RKO (cell line): Measurements from ENCODE around the gene TCF7.

ENCODE experiments used
- DNase-seq: peaks from one replicate; pipeline ENCODE4 v3.0.0-alpha.2; 2016; ENCODE audit warnings: low spot score

Gene TCF7

GRCh38 chr5:134113363-134113889 lies 1.1 kb upstream of the TCF7 start:
- no peak for DNase-seq

- DNase-seq, result peak; percentile 29
Measured at GRCh38 chr5:134114886-134115805, 665 bp downstream of the TCF7 start.

GRCh38 chr5:134115806-134116175 lies 1.3 kb downstream of the TCF7 start:
- no peak for DNase-seq

GRCh38 chr5:134116286-134116685 lies 1.8 kb downstream of the TCF7 start:
- no peak for DNase-seq

GRCh38 chr5:134116789-134117761 lies 2.6 kb downstream of the TCF7 start:
- DNase-seq, result no peak

- no peak for DNase-seq
Measured at GRCh38 chr5:134118212-134118835, 3.8 kb downstream of the TCF7 start.

DNA sequence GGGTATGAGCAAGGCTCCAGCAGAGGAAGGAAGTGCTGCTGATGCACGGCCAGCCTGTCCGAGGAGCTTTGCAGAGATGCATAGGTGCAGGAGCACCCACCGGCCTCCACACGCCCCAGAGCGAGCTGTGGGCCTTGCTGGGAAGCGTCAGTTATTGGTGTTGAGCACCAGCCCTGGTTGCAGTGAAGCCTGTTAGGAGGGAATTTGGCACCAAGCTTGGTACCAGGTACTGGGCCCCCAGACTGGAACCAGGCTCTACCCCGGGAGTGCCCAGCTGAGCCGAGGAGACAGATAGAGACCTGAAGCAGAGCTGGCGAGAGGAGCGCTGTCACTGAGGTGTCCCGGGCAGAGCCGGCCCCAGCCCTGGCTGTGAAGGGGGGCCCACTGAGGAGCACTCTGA lies 5.2 kb downstream of the TCF7 start:
- no peak for DNase-seq

DNA sequence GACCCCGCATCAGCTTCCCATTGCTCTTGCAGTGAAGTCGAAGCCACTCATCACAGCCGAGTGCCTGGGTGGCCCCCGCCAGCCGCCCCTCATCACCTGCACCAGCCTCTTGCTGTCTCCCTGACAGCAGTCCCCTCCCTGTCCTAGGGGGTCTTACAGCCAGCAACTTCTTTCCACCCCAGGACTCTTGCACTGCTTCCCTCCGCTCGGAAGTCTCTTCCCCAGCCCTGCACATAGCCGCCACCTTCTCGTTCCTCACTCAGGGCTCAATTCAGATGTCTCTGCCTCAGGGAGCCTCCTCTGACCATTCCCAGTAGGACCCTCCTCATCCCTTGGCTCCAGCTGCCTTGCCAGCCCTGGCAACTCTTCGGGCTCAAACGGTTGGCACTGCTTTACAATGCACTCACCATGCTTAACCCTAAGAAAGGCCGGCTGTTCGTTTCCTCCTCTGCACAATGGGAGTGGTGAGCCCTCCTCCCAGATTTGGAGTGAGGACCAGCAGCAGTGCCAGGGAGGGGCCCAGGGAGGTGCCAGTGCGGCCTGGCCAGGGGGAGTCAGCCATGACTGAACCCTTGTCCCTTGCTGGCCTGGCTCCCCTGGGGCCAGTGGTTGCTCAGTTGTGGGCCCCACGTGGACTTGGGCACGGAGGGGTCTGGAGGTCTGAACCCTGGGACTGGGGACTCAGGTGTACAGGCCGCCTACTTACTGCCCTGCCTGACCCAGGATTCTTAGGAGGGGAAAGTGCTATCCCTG lies 6.1 kb downstream of the TCF7 start:
- DNase-seq, result no peak

DNA sequence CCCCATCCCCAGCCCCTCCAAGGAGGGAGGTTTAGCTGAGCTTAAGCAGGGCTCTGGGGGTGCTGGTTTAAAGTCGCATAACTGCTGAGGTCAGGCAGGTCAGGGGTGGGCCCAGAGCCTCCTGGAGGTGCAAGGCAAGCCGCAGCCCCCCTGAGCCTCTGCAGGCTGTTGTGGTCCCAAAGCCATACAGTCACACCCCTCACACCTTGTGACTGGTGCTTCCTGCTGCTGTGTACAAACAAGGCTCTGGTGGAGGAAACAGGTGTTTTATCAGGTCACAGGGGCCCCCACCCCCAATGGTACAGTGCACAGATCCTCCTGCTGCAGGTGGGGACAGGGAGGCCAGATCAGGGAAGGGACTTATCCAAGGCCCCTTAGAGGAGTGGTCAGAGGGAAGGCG lies 8.0 kb downstream of the TCF7 start:
- no peak for DNase-seq

- DNase-seq, result no peak
Measured at GRCh38 chr5:134123360-134123759, 8.9 kb downstream of the TCF7 start.

- no peak for DNase-seq
Measured at GRCh38 chr5:134124289-134125038, 10.0 kb downstream of the TCF7 start.

DNA sequence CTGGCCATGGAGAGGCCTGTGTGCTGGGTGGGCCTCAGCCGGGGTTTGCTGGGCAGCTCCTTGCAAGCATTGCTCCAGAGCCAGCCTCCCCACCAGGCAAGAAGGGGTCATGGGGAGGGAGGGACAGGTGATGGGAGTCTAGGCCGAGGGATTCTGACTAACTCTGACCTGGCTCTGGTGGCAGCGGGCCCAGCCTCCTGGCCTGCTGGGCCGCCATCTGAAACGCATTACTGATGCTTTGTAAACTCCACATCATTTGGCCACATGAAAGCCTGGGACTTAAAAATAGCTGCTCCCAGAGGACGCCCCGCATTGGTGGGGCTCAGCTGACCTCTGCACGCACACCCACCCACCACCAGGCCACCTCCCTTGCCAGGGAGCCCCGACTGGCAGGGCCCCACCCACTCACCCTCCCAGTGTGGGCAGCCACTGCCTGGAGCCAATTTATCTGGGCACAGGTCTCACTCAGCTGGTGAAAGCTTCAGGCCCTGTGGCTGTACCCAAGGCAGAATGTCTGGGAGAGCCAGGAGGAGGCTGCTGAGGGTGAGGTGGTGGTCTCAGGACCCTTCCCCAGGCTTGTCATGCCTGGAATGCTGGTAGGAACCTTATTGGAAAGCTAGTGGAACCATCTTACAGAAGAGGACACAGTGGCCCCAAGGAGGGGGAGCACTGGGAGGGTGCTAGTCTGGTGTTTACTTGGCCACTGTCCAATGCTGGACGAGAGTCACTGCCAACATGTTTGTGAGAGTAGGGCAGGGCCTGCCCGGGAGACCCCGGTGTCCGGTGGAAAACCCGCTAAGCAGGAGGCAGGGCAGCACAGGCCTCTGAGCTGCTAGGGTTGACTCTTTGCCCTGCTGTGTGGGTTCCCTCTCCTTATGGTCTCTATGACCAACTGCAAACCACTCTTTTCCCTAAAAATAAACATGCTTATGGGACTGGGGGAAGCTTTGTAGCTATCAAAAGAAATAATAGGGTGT lies 10.8 kb downstream of the TCF7 start:
- DNase-seq, result peak; percentile 68

DNA sequence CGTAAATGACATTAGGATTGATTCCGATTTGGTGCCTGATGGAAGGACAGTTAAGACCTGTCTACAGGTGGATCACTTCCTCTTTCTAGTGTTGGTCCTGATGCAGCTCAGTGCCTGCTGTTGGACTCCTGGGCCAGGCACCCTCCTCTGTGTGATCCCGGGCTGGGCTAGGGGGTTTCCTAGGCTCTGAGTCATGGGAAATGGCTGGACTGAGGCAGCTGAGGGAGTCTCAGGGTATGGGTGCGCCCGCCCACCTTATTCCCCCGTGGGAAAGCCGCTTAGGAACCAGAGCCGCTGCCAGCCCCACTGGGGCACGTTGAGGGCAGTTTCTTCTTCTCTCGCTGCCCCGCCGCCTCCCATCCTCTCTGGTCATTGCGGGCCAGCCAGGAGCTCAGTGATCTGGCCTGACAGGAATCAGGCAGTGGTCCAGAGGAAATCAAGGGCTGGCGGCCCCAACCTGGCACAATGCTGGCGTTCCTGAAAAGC lies 12.9 kb downstream of the TCF7 start:
- no peak for DNase-seq

DNA sequence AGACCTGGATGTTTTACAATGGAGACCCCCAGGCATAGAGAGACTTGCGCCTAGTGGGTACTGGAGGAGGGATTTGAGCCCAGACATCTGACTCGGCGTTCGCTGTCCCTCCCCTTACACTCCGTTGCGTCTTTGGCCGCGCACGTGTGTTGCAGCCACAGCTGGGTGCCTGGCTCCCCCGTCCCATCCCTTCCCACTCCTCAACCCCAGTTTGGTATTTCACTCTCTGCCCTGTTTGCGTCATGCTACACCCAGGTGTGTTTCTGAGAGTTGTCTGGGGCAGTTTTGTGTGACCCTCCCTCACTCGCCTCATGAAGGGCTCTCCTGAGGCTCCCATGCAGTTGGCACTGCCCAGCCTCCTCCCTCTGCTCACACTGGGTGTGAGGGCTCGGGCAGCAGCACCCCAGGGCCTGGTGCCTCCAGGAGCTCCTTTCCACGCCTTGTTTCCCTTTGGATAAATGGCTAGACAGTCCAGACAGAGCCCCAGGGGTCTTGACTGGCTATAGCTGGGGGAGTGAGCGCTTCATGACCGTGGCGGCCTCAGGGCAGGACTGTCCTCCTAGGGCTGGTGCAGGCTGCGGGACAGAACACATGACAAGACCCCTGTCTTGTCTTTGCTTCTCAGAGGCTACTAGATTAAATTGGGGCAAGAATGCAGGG lies 13.6 kb downstream of the TCF7 start:
- DNase-seq, result no peak

DNA sequence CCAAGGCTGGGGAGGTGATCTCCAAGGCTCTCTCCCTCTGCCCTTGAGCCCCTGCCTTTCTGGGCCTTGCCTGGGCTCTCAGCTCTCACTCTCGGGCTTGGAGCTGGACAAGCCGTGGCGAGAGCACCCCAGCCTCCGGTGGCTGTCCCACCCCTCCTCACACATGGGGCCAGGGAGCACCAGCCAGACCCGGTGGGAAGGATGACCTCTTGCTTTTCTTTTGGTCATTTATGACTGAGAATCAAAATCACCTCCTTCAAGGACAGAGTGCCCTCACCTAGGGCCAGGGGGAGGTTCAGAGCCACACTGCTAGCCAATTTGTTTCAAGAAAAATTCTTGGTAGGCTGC lies 14.1 kb downstream of the TCF7 start:
- DNase-seq, result no peak

GRCh38 chr5:134129411-134130238 lies 15.1 kb downstream of the TCF7 start:
- DNase-seq, result no peak

DNA sequence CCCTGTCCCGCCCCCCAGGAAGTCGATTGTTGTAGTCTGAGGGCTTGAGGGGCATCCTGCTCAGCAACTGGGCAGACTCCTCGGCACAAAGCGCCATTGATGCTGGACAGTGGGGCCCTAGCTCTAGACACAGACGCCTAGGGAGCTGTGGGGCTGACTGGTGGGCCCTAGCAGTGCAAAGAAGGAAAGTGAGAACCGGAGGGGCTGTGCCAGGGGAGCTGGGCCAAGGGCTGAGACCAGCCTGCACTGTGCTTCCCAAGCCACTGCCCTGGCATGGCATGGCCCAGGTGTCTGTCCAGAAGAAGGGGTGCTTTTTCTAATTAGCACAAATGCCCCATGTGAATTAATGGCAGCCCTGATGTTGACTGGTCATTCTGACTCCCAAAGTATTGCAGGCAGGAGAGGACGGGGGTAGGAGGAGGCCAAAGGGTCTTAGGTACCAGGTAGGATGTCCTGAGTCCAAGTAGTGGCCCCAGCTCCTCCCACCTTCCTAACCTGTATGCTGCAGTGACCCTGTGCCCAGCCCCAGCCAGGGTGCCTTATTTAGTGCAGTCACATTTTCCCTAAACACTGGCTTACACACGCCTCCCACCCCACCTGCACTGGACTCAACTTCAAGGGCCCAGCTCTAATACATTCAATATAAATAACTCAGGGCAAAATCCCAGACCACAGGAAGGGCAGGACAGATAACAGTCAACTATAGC lies 15.9 kb downstream of the TCF7 start:
- DNase-seq, result no peak
